Kidney (tissue), 14 donors: ENCODE results near the gene CAMK2A. TPM values are rescaled to one million over a fixed set of nuclear protein-coding genes. Genes with fewer than 3 reads are reported as not detected.

Source experiments
- DNase-seq, 5 donors: peaks; one replicate each; pipeline ENCODE4 v3.0.0-alpha.2; 2013 to 2020
- FAIRE-seq: peaks from 2 replicates; lab custom pipeline; 2012; peaks lifted over from hg19 to GRCh38; lab: Jason Lieb, UNC
- H3K27ac ChIP-seq, 2 donors: one replicate each; pipeline ENCODE4 v1.7.0; 2013; ENCODE audit warnings: low read depth in 2 of 2, low read length in 2 of 2, inconsistent platforms in 1 of 2
- H3K27me3 ChIP-seq: one replicate; pipeline ENCODE4 v1.7.1; 2013; ENCODE audit warnings: low read length, inconsistent platforms; ENCODE audit not compliant: control insufficient read depth, insufficient read depth
- H3K36me3 ChIP-seq, 3 donors: one replicate each; pipeline versions ENCODE4 v1.7.0 to v1.7.1; 2013; ENCODE audit warnings: low read length in 3 of 3, control low read depth in 1 of 3, inconsistent platforms in 1 of 3; ENCODE audit not compliant: insufficient read depth in 3 of 3, control insufficient read depth in 2 of 3
- H3K4me1 ChIP-seq, 3 donors: one replicate each; pipeline versions ENCODE4 v1.7.0 to v1.7.1; 2013; ENCODE audit warnings: low read length in 3 of 3, inconsistent platforms in 1 of 3, low read depth in 1 of 3; ENCODE audit not compliant: control insufficient read depth in 2 of 3, insufficient read depth in 2 of 3
- H3K4me3 ChIP-seq, 3 donors: one replicate each; pipeline versions ENCODE4 v1.7.0 to v1.8.1; 2013; ENCODE audit warnings: low read length in 3 of 3, control low read depth in 1 of 3, inconsistent platforms in 1 of 3
- H3K9ac ChIP-seq, 3 donors: one replicate each; pipeline versions ENCODE4 v1.7.0 to v1.7.1; 2013; ENCODE audit warnings: low read length in 3 of 3, control low read depth in 1 of 3, inconsistent platforms in 1 of 3
- H3K9me3 ChIP-seq, 3 donors: one replicate each; pipeline versions ENCODE4 v1.7.0 to v1.7.1; 2013; ENCODE audit warnings: low read length in 3 of 3, control low read depth in 1 of 3, inconsistent platforms in 1 of 3; ENCODE audit not compliant: control insufficient read depth in 2 of 3, insufficient read depth in 1 of 3
- intact Hi-C: fragments of 100-400 bp; cut with DNase I; formaldehyde crosslinking; loops from one replicate; pipeline ENCODE4 v1.11.1; 2022
- polyA plus RNA-seq: library from polyadenylated mRNA; stranded (reverse); fragments of 350-450 nt; fragmentation: Illumina TruSeq; extraction: RNeasy Lipid Tissue Mini Kit (QIAGEN cat#74804); gene quantifications from one replicate; pipeline ENCODE4 v1.2.3, GENCODE V29; 2014; ENCODE audit warnings: low read depth, low replicate concordance; ENCODE audit not compliant: insufficient read depth
- total RNA-seq: library from RNA; stranded (reverse); fragmentation: NEBNext Ultra II Directional; extraction: Animal tissue kit (Norgen Biotek cat#: 25700); gene quantifications from one replicate; pipeline ENCODE4 v1.2.1, GENCODE V29; 2021
- TF ChIP-seq, protein P1 (sequence below): IDR thresholded peaks from 3 replicates; pipeline ENCODE4 v1.5.1; 2012; ENCODE audit warnings: mild to moderate bottlenecking, moderate library complexity, borderline replicate concordance; ENCODE audit not compliant: insufficient read depth; ENCODE audit errors: extremely low read depth
- donor health status: control.
- donor health status: control.
- donor health status: control.
- donor health status: control.
- donor health status: control.
- donor health status: DM: yes; HTN: yes; CAD: no.
- donor health status: Normal renal cell carcinoma (clear cell type).

CAMK2A gene
- total and polyA plus RNA-seq, 2 donors from 2014 or later = 0.28 to 0.90 TPM

DNA sequence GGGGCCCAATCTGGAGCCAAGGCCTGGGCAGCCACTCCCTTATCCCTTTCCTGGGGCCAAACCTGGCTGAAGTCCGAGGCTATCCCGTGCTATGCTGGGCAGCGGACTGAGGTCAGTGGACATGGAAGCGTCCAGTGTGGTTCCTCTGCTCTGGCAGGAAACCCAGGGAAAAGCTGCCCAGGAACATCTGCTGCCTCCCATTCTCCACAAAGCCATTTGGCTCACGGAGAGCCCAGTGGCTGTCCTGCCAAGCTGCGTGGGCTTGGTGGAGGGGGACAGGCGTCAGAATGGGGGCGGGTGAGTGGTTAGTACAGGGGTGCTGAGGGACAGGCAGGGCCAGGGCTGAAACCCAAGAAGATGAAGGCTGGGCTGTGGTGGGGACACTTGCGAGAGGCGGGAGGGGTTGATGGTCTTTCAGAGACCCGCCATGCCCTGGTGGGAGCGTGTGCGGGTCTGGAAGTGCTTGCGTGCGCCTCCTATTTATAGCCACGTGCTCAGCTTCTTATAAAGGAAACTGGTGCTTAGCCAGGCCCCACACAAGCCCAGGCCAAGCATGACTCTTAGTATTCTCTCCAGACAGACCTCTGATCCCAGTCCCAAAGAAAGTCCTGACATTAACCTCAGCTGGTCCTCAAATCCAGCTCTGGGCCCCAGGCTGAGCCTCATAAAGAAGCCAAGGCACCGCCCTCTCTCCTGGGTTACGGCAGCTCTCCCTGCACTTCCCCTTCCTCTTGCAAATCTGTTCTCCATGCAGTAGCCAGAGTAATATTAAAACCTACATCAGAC is 109.1 kb downstream of the CAMK2A start:
- Histone ChIP-seq H3K27ac (peak overlapping the region; percentile 68 to 74), H3K9ac (no peak overlapping the region)
- intact Hi-C loops = no loop called here

GRCh38 chr5:150179019-150179620 is 110.5 kb downstream of the CAMK2A start:
- intact Hi-C loops = no loop called here
- no peak overlapping the region for H3K27ac ChIP-seq

More for the DNA sequence above, 109.1 kb downstream of the CAMK2A start:
- Histone ChIP-seq H3K36me3 (no peaks in the 10 kb centered on the region), H3K4me3 (no peak overlapping the region), H3K9me3 (no peaks in the 10 kb centered on the region), H3K4me1 (peaks cover 4 to 25% (median 6%) of the 10 kb centered on the region in 3 donors), H3K27me3 (no peaks in the 10 kb centered on the region)
- TF ChIP-seq, protein P1, sequence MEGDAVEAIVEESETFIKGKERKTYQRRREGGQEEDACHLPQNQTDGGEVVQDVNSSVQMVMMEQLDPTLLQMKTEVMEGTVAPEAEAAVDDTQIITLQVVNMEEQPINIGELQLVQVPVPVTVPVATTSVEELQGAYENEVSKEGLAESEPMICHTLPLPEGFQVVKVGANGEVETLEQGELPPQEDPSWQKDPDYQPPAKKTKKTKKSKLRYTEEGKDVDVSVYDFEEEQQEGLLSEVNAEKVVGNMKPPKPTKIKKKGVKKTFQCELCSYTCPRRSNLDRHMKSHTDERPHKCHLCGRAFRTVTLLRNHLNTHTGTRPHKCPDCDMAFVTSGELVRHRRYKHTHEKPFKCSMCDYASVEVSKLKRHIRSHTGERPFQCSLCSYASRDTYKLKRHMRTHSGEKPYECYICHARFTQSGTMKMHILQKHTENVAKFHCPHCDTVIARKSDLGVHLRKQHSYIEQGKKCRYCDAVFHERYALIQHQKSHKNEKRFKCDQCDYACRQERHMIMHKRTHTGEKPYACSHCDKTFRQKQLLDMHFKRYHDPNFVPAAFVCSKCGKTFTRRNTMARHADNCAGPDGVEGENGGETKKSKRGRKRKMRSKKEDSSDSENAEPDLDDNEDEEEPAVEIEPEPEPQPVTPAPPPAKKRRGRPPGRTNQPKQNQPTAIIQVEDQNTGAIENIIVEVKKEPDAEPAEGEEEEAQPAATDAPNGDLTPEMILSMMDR = no peak
- peak in 2 of 5 donors; percentile 30 to 83 for DNase-seq
- no peak for FAIRE-seq

DNA sequence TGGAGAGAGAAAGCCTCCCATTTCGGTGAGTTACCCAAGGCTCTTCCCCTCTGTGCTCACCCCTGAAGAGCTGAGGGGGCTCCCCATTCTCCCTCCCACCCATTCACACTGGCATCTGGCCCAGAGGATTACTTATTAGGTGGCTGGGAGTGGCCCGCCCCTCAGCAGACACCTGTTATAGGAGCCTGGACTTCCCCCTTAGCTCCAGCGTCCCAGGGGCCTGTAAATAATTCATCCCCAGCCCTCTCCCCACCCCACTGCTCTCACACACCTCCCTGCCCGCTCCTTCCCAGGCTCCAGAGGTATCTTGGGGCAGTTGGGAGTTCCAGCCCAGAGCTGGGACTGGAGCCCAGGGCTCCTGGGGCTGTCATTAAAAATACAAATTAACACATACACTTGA is 111.3 kb downstream of the CAMK2A start:
- Histone ChIP-seq H3K9me3 (no peaks in the 10 kb centered on the region), H3K36me3 (no peaks in the 10 kb centered on the region), H3K4me3 (no peak overlapping the region), H3K27ac (no peak overlapping the region), H3K27me3 (no peaks in the 10 kb centered on the region), H3K4me1 (peaks cover 4 to 25% (median 6%) of the 10 kb centered on the region in 3 donors), H3K9ac (no peak overlapping the region)
- TF ChIP-seq, protein P1 = no peak
- FAIRE-seq = no peak
- peak in 2 of 5 donors; percentile 60 to 78 for DNase-seq
- intact Hi-C loops = no loop called here

More at GRCh38 chr5:150179019-150179620, 110.5 kb downstream of the CAMK2A start:
- peaks cover 4 to 25% (median 6%) of the 10 kb centered on the region in 3 donors for H3K4me1 ChIP-seq
- H3K27me3 ChIP-seq = no peaks in the 10 kb centered on the region
- no peak for FAIRE-seq
- H3K9ac ChIP-seq = no peak overlapping the region
- H3K9me3 ChIP-seq = no peaks in the 10 kb centered on the region
- no peaks in the 10 kb centered on the region for H3K36me3 ChIP-seq
- H3K4me3 ChIP-seq = no peak overlapping the region
- TF ChIP-seq, protein P1 = no peak
- no peak for DNase-seq
